ENCODE data around the gene UBTD2. TPM values are rescaled to one million over a fixed set of nuclear protein-coding genes. Genes with fewer than 3 reads are reported as not detected.
A peak's percentile ranks its signal among the peaks of the same experiment; 100 is the strongest.
"Not testable (repeated sequence)": the region's sequence is repeated elsewhere in the genome, so short reads cannot be mapped to it uniquely, and the experiment has no call there.

The UBTD2 gene, protein sequence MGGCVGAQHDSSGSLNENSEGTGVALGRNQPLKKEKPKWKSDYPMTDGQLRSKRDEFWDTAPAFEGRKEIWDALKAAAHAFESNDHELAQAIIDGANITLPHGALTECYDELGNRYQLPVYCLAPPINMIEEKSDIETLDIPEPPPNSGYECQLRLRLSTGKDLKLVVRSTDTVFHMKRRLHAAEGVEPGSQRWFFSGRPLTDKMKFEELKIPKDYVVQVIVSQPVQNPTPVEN
- 5.5 and 6.3 TPM in 2 replicates for total RNA-seq

DNA sequence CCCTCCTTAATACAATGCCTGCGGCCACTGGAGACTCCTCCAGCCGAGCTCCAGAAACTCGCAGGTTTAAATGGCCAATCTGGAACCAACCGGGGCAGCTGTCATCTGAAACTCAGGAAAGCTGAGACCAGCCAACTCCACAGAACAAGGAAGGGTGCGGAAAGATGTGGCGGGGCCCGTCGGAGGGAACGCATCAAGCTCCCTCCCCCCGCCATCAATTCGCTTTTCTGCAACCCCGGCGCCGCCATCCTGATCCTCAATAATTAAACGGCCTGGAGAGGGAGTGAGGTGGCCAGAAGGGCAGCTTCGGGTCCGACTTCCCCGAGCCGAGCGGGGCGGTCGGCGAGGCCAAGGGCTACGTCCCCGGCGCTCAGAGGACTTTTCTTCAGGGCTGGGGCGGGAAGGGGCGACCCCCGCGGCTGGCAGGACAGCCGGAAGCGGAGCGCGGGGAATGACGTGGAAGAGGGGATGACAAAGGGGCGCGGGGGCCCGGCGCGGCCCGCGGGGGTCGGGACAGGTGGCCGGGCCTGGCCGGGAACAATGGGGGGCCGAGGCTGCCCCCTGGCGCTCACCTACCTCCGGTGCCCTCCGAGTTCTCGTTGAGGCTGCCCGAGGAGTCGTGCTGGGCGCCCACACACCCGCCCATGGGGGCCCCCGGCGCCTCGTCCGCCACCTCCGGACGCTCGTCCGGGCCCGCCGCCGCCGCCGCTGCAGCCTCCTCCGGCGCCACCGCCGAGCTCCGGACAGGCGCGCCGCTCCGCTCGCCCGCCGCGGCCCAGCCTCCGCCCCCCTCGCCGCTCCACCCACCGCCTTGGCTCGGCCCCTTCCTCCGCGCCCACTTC is at the start of gene UBTD2:
TSS of gene UBTD2 (minus strand) at position 745 of the 842 bp plus-strand sequence. CDS start at position 646, 99 bp downstream.
- Mint-ChIP-seq H3K4me3 (peak within 1 kb of the TSS; percentile 89), H3K4me1 (peaks cover 23% of the 10 kb centered on the region), H3K36me3 (ENCODE audit: low read depth) (no peaks in the 10 kb centered on the region), H3K9me3 (no peaks in the 10 kb centered on the region), H3K27ac (peak within 1 kb of the TSS; percentile 81), H3K27me3 (peaks cover 25% of the 10 kb centered on the region)
- intact Hi-C loops (cut with micrococcal nuclease) = loop anchor here (1.0 to 10.0 kb wide), 5 partner anchors 8 to 772 kb away; partner anchors contain the start of genes CREBRF and STK10
- peak; percentile 95 for DNase-seq

- H3K4me3 Mint-ChIP-seq; H3K9me3 Mint-ChIP-seq; DNase-seq; H3K27ac Mint-ChIP-seq; intact Hi-C loops (cut with micrococcal nuclease); H3K27me3 Mint-ChIP-seq; H3K4me1 Mint-ChIP-seq; H3K36me3 Mint-ChIP-seq (ENCODE audit: low read depth): not testable (repeated sequence)
Measured at GRCh38 chr5:172326901-172327300, 43.3 kb upstream of the UBTD2 start.

DNA sequence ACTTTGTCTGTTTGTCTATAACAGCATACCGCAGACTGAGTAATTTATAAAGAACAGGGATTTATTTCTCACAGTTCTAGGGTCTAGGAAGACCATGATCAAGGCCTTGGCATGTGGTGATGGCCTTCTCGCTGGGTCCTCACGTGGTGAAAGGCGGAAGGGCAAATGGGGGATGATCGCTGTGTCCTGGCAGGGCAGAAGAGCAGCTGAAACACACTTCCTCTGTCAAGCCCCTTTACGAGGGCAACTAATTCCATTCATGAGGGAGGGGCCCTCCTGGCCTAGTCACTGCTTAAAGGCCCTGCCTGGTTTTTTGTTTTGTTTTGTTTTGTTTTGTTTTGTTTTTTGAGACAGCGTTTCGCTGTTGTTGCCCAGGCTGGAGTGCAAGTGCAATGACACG is 41.9 kb upstream of the UBTD2 start:
- H3K9me3 Mint-ChIP-seq = no peaks in the 10 kb centered on the region
- no peaks in the 10 kb centered on the region for H3K36me3 Mint-ChIP-seq (ENCODE audit: low read depth)
- no peak for DNase-seq
- no peak overlapping the region for H3K27ac Mint-ChIP-seq
- intact Hi-C loops (cut with micrococcal nuclease) = no loop called here
- no peaks in the 10 kb centered on the region for H3K27me3 Mint-ChIP-seq
- H3K4me3 Mint-ChIP-seq = no peak overlapping the region
- no peaks in the 10 kb centered on the region for H3K4me1 Mint-ChIP-seq

DNA sequence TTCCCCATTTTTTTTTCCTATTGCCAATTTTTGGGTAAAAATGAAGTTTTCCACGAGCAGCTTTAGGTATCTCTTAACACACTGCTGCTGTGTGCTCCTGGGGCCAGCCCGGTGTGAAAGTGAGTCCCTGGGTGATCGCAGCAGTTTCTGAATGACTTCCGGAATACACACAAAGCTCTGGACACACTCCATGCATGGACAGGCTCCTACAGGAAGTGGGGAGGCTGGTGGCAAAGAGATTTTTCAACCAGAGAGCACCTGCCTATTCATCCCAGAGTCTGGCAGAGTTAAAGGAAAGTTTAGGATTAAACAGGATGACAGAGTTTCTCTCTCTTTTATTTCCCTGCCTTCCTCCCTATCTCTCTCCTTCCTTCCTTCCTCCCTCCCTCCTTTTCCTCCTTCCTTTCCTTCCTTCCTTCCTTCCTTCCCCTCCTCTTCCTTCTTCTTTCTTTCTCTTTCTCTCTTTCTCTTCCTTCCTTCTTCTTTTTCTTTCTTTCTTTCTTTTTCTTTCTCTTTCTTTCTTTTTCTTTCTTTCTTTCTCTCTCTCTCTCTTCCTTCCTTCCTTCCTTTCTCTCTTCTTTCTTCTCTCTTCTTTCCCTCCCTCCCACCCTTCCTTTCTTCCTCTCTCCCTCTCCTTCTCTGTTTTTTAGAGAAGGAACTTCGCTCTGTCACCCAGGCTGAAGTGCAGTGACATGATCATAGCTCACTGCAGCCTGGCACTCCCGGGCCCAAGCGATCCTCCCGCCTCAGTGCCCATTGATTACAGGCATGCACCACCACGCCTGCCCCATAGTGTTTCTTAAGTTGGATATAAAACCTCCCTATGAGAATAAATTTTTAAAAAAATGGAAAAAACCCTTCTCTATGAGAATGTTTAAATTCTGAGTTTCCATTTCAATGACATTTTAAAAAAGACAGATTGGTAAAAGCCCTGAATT is 38.7 kb upstream of the UBTD2 start:
- no peaks in the 10 kb centered on the region for H3K27me3 Mint-ChIP-seq
- intact Hi-C loops (cut with micrococcal nuclease) = no loop called here
- DNase-seq = no peak
- no peaks in the 10 kb centered on the region for H3K9me3 Mint-ChIP-seq
- no peaks in the 10 kb centered on the region for H3K4me1 Mint-ChIP-seq
- H3K4me3 Mint-ChIP-seq = no peak overlapping the region
- H3K27ac Mint-ChIP-seq = no peak overlapping the region
- H3K36me3 Mint-ChIP-seq (ENCODE audit: low read depth) = no peaks in the 10 kb centered on the region

GRCh38 chr5:172321593-172321992 is 38.0 kb upstream of the UBTD2 start:
- no peaks in the 10 kb centered on the region for H3K27me3 Mint-ChIP-seq
- H3K4me3 Mint-ChIP-seq = no peak overlapping the region
- no peak for DNase-seq
- no peaks in the 10 kb centered on the region for H3K9me3 Mint-ChIP-seq
- intact Hi-C loops (cut with micrococcal nuclease) = no loop called here
- H3K36me3 Mint-ChIP-seq (ENCODE audit: low read depth) = no peaks in the 10 kb centered on the region
- no peak overlapping the region for H3K27ac Mint-ChIP-seq
- no peaks in the 10 kb centered on the region for H3K4me1 Mint-ChIP-seq

- Mint-ChIP-seq H3K27me3 (no peaks in the 10 kb centered on the region), H3K4me3 (no peak overlapping the region), H3K9me3 (no peaks in the 10 kb centered on the region), H3K36me3 (ENCODE audit: low read depth) (no peaks in the 10 kb centered on the region), H3K27ac (no peak overlapping the region), H3K4me1 (no peaks in the 10 kb centered on the region)
- intact Hi-C loops (cut with micrococcal nuclease) = no loop called here
- no peak for DNase-seq
Measured at GRCh38 chr5:172319708-172320441, 36.3 kb upstream of the UBTD2 start.

DNA sequence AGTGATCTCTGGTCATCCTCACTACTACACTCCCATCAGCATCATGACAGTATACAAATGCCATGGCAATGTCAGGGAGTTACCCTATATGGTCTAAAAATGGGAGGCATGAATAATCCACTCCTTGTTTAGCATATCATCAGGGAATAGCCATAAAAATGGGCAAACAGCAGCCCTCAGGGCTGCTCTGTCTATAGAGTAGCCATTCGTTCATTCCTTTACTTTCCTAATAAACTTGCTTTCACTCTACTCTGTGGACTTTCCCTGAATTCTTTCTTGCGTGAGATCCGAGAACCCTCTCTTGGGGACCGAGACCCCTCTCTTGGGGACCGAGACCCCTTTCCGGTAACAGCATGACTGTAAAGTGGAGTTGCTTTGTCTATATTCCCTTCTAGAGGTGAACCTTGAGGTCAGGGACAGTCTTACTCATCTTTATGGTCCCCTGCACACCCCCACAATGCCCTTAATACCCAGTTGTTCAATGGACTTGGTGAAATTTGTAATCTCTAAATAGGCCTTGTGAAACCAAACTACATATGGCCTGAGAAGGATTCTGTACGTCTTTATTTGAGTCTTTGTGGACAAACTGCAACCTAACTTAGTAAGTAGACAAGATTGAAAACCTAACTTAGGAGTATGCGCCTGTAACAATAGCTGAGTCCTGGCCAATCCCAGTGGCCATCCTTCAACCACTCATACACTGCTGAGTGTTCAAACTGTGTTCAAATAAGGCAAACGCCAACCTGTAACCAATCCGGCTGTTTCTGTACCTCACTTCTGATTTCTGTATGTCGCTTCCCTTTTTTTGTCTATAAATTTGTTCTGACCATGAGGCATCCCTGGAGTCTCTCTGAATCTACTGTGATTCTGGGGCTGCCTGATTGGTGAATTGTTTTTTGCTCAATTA is 32.3 kb upstream of the UBTD2 start:
- Mint-ChIP-seq H3K9me3 (no peaks in the 10 kb centered on the region), H3K36me3 (ENCODE audit: low read depth) (no peaks in the 10 kb centered on the region), H3K27me3 (no peaks in the 10 kb centered on the region), H3K4me3 (no peak overlapping the region), H3K27ac (no peak overlapping the region), H3K4me1 (no peaks in the 10 kb centered on the region)
- intact Hi-C loops (cut with micrococcal nuclease) = no loop called here
- no peak for DNase-seq

DNA sequence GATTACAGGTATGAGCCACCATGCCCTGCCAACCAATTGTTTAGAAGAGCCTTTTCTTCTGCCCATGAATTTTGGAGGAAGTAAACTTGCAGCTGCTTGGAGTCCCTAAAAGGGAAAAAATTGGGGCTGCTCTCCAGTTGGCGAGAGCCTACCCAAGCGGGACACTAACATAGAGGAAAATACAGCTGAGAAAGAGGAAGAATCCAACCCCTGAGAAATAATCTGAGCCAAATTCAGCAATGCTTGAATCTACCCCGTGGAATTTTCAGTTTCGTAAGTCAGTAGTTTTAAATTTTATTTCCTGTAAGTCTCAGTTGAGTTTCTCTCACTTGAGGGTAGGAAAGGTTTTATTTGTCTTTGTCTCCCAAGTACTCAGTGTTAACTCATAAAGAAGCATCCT is 30.4 kb upstream of the UBTD2 start:
- Mint-ChIP-seq H3K27me3 (no peaks in the 10 kb centered on the region), H3K4me1 (no peaks in the 10 kb centered on the region), H3K27ac (no peak overlapping the region), H3K36me3 (ENCODE audit: low read depth) (no peaks in the 10 kb centered on the region), H3K4me3 (no peak overlapping the region), H3K9me3 (no peaks in the 10 kb centered on the region)
- intact Hi-C loops (cut with micrococcal nuclease) = no loop called here
- no peak for DNase-seq

GRCh38 chr5:172312286-172312685 is 28.7 kb upstream of the UBTD2 start:
- DNase-seq = no peak
- no peaks in the 10 kb centered on the region for H3K9me3 Mint-ChIP-seq
- no peak overlapping the region for H3K4me3 Mint-ChIP-seq
- no peaks in the 10 kb centered on the region for H3K36me3 Mint-ChIP-seq (ENCODE audit: low read depth)
- intact Hi-C loops (cut with micrococcal nuclease) = no loop called here
- H3K27me3 Mint-ChIP-seq = peaks cover 2% of the 10 kb centered on the region
- no peaks in the 10 kb centered on the region for H3K4me1 Mint-ChIP-seq
- H3K27ac Mint-ChIP-seq = no peak overlapping the region

DNA sequence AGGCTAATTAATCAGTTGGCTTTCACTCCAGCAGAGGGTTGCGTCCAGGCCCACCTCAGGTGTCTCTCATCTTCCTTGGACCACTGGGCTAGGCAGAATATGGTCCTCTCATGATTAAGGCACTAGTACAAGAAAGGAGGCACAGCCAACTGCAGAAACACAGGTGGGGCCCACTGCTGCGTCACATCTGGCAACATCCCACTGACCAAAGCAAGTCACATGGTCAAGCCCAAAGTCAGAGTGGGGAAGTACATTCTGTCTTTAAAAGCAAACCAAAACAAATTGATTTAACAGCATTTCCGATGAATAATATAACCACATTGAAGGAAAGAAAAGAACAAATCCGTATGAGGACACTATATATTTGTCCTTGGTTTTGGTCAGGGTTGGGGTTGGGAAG is 28.0 kb upstream of the UBTD2 start:
- H3K27me3 Mint-ChIP-seq = peaks cover 2% of the 10 kb centered on the region
- intact Hi-C loops (cut with micrococcal nuclease) = no loop called here
- no peaks in the 10 kb centered on the region for H3K9me3 Mint-ChIP-seq
- DNase-seq = no peak
- H3K4me1 Mint-ChIP-seq = no peaks in the 10 kb centered on the region
- no peaks in the 10 kb centered on the region for H3K36me3 Mint-ChIP-seq (ENCODE audit: low read depth)
- H3K27ac Mint-ChIP-seq = no peak overlapping the region
- no peak overlapping the region for H3K4me3 Mint-ChIP-seq

DNA sequence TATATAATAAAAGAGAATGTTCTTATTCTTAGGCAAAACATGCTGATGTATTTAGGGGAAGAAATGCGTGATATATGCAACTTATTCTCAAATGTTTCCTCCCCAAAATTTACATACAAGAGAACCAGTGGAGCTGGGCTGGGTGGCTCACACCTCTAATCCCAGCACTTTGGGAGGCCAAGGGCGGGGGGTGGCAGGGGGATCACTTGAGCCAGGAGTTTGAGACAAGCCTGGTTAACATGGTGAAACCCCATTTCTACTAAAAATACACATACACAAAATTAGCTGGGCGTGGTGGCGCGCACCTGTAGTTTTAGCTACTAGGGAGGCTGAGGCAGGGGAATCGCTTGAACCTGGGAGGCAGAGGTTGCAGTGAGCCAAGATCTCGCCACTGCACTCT is 27.5 kb upstream of the UBTD2 start:
- DNase-seq = no peak
- no peak overlapping the region for H3K4me3 Mint-ChIP-seq
- no peak overlapping the region for H3K27ac Mint-ChIP-seq
- H3K9me3 Mint-ChIP-seq = no peaks in the 10 kb centered on the region
- peaks cover 4% of the 10 kb centered on the region for H3K27me3 Mint-ChIP-seq
- H3K4me1 Mint-ChIP-seq = no peaks in the 10 kb centered on the region
- H3K36me3 Mint-ChIP-seq (ENCODE audit: low read depth) = no peaks in the 10 kb centered on the region
- intact Hi-C loops (cut with micrococcal nuclease) = no loop called here

DNA sequence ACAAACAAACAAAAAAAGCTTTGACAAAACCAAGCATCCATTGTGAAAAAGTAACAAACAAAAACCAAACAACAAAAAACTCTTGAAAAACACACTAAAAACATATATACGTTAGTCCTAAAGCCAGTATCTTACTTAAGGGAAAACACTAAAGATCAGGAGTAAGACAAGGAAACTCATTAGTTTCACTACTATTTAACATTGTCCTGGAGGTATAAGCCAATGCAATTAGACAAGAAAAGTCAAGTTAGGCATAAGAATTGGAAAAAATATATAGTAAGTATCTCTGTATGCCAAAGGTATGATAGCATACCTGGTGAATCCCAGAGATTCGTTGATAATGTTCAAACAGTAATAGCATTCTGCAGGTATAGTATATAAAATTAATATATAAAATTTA is 21.8 kb upstream of the UBTD2 start:
- no peak overlapping the region for H3K27ac Mint-ChIP-seq
- H3K4me3 Mint-ChIP-seq = no peak overlapping the region
- H3K27me3 Mint-ChIP-seq = peaks cover 12% of the 10 kb centered on the region
- no peaks in the 10 kb centered on the region for H3K9me3 Mint-ChIP-seq
- no peaks in the 10 kb centered on the region for H3K4me1 Mint-ChIP-seq
- no peaks in the 10 kb centered on the region for H3K36me3 Mint-ChIP-seq (ENCODE audit: low read depth)
- DNase-seq = no peak
- intact Hi-C loops (cut with micrococcal nuclease) = no loop called here

All from activated CD4-positive, alpha-beta T cell treated with anti-CD3 and anti-CD28 coated beads, Interleukin-2, amount 10 ng/mL, durations not matched to agents 24 days and 14 days (primary cell).